HCT116 (cell line): ENCODE results near the gene ARHGEF19. TPM values are rescaled to one million over a fixed set of nuclear protein-coding genes. Genes with fewer than 3 reads are reported as not detected.

Experiments used
- ATAC-seq: fragments of 200-7000 bp; cut with Tn5 transposase; 2 replicates; pipeline ENCODE4 v1.9.1; 2020; ENCODE audit warnings: mild to moderate bottlenecking, moderate library complexity
- BruUV-seq: library from RNA; stranded (reverse); fragments of 400-500 nt; replicated peaks from 2 replicates; lab custom pipeline; 2021; lab: Mats Ljungman, UMichigan
- CTCF ChIA-PET: fragments of 300-600 bp; sonication (Branson Sonifier 250); formaldehyde crosslinking; loops from one replicate; lab custom pipeline; 2021; ENCODE audit warnings: antibody characterized with exemption; lab: Charles Lee
- POLR2A ChIA-PET: fragments of 300-600, 350-600 bp; sonication (Branson Sonifier 250); formaldehyde crosslinking; loops from one replicate; lab custom pipeline; 2021; ENCODE audit warnings: antibody characterized with exemption; lab: Charles Lee
- RAD21 ChIA-PET, 2 experiments: fragments of 300-600 bp; sonication (Branson Sonifier 250); formaldehyde crosslinking; loops; one replicate each; lab custom pipeline; 2023; ENCODE audit warnings: low total read pairs in 2 of 2; ENCODE audit not compliant: uncharacterized antibody in 2 of 2, unreplicated experiment in 2 of 2, low non-redundant PET in 1 of 2; lab: Charles Lee
- DNase-seq: peaks from one replicate; pipeline ENCODE4 v3.0.0-alpha.2; 2010; ENCODE audit warnings: low read depth, low spot score
- H2AFZ ChIP-seq: fragments of 200-600 bp; shearing (Covaris generic), sonication (generic); 2 replicates; pipeline ENCODE4 v1.6.1; 2017; ENCODE audit warnings: low read depth, mixed run types, mixed read lengths, antibody characterized with exemption, low read length; ENCODE audit not compliant: poor library complexity, severe bottlenecking
- H3K27ac ChIP-seq: 2 replicates; pipeline ENCODE4 v1.5.1; 2012; ENCODE audit warnings: low read depth, low read length
- H3K27me3 ChIP-seq: fragments of 200-600 bp; sonication (generic); 2 replicates; pipeline ENCODE4 v1.6.1; 2016; ENCODE audit warnings: mixed run types, low read length, mixed read lengths; ENCODE audit not compliant: insufficient read depth
- H3K36me3 ChIP-seq, 2 experiments: fragments of 200-500 bp in 1 of 2; fragments of 200-600 bp in 1 of 2; sonication (Bioruptor generic) in 1 of 2; sonication (generic) in 1 of 2; 2 replicates each; pipeline versions ENCODE4 v1.5.1 to v1.6.1; 2014 to 2016; ENCODE audit warnings: low read length in 2 of 2, inconsistent platforms in 1 of 2, mixed read lengths in 1 of 2, mixed run types in 1 of 2; ENCODE audit not compliant: insufficient read depth in 2 of 2, control insufficient read depth in 1 of 2
- H3K4me1 ChIP-seq, 2 experiments: fragments of 200-600 bp in 1 of 2; sonication (generic) in 1 of 2; 2 replicates each; pipeline versions ENCODE4 v1.5.1 to v1.6.1; 2012 to 2017; ENCODE audit warnings: low read length in 2 of 2, inconsistent platforms in 1 of 2, mild to moderate bottlenecking in 1 of 2, mixed read lengths in 1 of 2, mixed run types in 1 of 2, moderate library complexity in 1 of 2; ENCODE audit not compliant: insufficient read depth in 2 of 2, control insufficient read depth in 1 of 2
- H3K4me2 ChIP-seq: fragments of 200-600 bp; sonication (generic); 2 replicates; pipeline ENCODE4 v1.6.1; 2017; ENCODE audit warnings: mixed run types, low read length, mixed read lengths
- H3K4me3 ChIP-seq, 2 experiments: fragments of 200-600 bp in 1 of 2; sonication (generic) in 1 of 2; replicated peaks in 1 of 2; 2 replicates each; pipeline ENCODE4 v1.5.1; 2011 to 2016; ENCODE audit warnings: low read length in 2 of 2, control low read depth in 1 of 2, low read depth in 1 of 2, mild to moderate bottlenecking in 1 of 2, mixed read lengths in 1 of 2, mixed run types in 1 of 2
- H3K79me2 ChIP-seq: fragments of 200-600 bp; sonication (generic); 2 replicates; pipeline ENCODE4 v1.6.1; 2017; ENCODE audit warnings: mild to moderate bottlenecking, mixed run types, low read length, moderate library complexity, mixed read lengths; ENCODE audit not compliant: insufficient read depth
- H3K9ac ChIP-seq: fragments of 200-600 bp; sonication (generic); 2 replicates; pipeline ENCODE4 v1.6.1; 2016; ENCODE audit warnings: low read length, mixed read lengths
- H3K9me2 ChIP-seq: fragments of 200-600 bp; sonication (generic), shearing (Covaris generic); 2 replicates; pipeline ENCODE4 v1.6.1; 2017; ENCODE audit warnings: mixed run types, mild to moderate bottlenecking, moderate library complexity; ENCODE audit not compliant: insufficient read depth
- H3K9me3 ChIP-seq, 2 experiments: fragments of 200-500 bp in 1 of 2; fragments of 200-600 bp in 1 of 2; sonication (Bioruptor generic) in 1 of 2; sonication (generic) in 1 of 2; 2 replicates each; pipeline ENCODE4 v1.6.1; 2014 to 2017; ENCODE audit warnings: low read length in 2 of 2, mixed read lengths in 2 of 2, inconsistent platforms in 1 of 2, low read depth in 1 of 2, mild to moderate bottlenecking in 1 of 2, mixed run types in 1 of 2, moderate library complexity in 1 of 2; ENCODE audit not compliant: control insufficient read depth in 1 of 2, insufficient read depth in 1 of 2
- H4K20me1 ChIP-seq: fragments of 200-600 bp; sonication (generic), shearing (Covaris generic); 2 replicates; pipeline ENCODE4 v1.6.1; 2017; ENCODE audit warnings: mixed run types, mild to moderate bottlenecking, moderate library complexity; ENCODE audit not compliant: insufficient read depth
- CBX3 ChIP-seq: IDR thresholded peaks from 2 replicates; pipeline ENCODE4 v1.6.1; 2012; ENCODE audit warnings: low read depth
- CEBPB ChIP-seq: IDR thresholded peaks from 2 replicates; pipeline ENCODE4 v1.6.1; 2012; ENCODE audit warnings: low read depth
- EZH2 ChIP-seq: fragments of 200-600 bp; sonication (generic); IDR thresholded peaks from 2 replicates; pipeline ENCODE4 v1.6.1; 2017; ENCODE audit warnings: antibody characterized with exemption, mixed run types
- MAX ChIP-seq: IDR thresholded peaks from 2 replicates; pipeline ENCODE4 v1.6.1; 2012
- POLR2AphosphoS5 ChIP-seq: IDR thresholded peaks from 2 replicates; pipeline ENCODE4 v1.6.1; 2011; ENCODE audit warnings: mild to moderate bottlenecking, low read depth, low read length, moderate library complexity
- RAD21 ChIP-seq: IDR thresholded peaks from 2 replicates; pipeline ENCODE4 v1.6.1; 2012; ENCODE audit warnings: low read depth, mild to moderate bottlenecking
- SIN3A ChIP-seq: IDR thresholded peaks from 2 replicates; pipeline ENCODE4 v1.6.1; 2012; ENCODE audit warnings: low read depth
- SRF ChIP-seq: IDR thresholded peaks from 2 replicates; pipeline ENCODE4 v1.6.1; 2012; ENCODE audit warnings: low read depth
- TCF7L2 ChIP-seq: IDR thresholded peaks from 2 replicates; pipeline ENCODE4 v1.7.0; 2011; ENCODE audit warnings: borderline replicate concordance, inconsistent platforms; ENCODE audit not compliant: insufficient read depth, insufficient read length; ENCODE audit errors: extremely low read depth
- intact Hi-C: fragments of 100-400 bp; cut with micrococcal nuclease; formaldehyde crosslinking; loops from 2 replicates; pipeline ENCODE4 v1.10.0; 2022
- total RNA-seq: library from RNA; stranded (reverse); gene quantifications from one replicate; pipeline ENCODE4 v1.2.1, GENCODE V29; 2021; ENCODE audit not compliant: unreplicated experiment
- TF ChIP-seq, protein P1 (sequence below): IDR thresholded peaks from 2 replicates; pipeline ENCODE4 v1.6.1; 2012

The ARHGEF19 gene
- total RNA-seq, 1 experiment from 2014 or later: 59.7 TPM

GRCh38 chr1:16191309-16191708, 21.1 kb downstream of the ARHGEF19 start:
- BruUV-seq: no TSS peak
- Histone ChIP-seq H3K9me3 (no peaks in the 10 kb centered on the region), H3K4me1 (peaks cover 25 to 38% of the 10 kb centered on the region in 2 experiments), H2AFZ (no peak overlapping the region), H3K4me2 (no peak overlapping the region), H3K9me2 (no peaks in the 10 kb centered on the region), H3K27me3 (no peaks in the 10 kb centered on the region), H3K36me3 (no peaks in the 10 kb centered on the region), H3K4me3 (no peak overlapping the region), H3K79me2 (no peaks in the 10 kb centered on the region), H4K20me1 (no peaks in the 10 kb centered on the region), H3K9ac (no peak overlapping the region), H3K27ac (no peak overlapping the region)
- ChIA-PET RAD21 (interaction anchor here in 1 of 2 experiments (6.2 kb wide), 1 partner anchor 112 kb away, joined by 26 read pairs; no protein-coding TSS in a partner anchor), CTCF (interaction anchor here (0.9 kb wide), 1 partner anchor 109 kb away, joined by 4 read pairs; no protein-coding TSS in a partner anchor), POLR2A (interaction anchor here (0.6 kb wide), 1 partner anchor 9 kb away, joined by 4 read pairs; no protein-coding TSS in a partner anchor)
- ATAC-seq: no peak
- DNase-seq: no peak
- TF ChIP-seq POLR2AphosphoS5 (no peak), RAD21 (no peak), EZH2 (no peak), SRF (no peak), MAX (no peak), CEBPB (no peak), SIN3A (no peak), CBX3 (no peak), TCF7L2 (no peak)
- TF ChIP-seq, protein P1, sequence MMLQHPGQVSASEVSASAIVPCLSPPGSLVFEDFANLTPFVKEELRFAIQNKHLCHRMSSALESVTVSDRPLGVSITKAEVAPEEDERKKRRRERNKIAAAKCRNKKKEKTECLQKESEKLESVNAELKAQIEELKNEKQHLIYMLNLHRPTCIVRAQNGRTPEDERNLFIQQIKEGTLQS: no peak
- intact Hi-C loops: no loop called here
